Measurements from ENCODE around the gene CHRNG. TPM values are rescaled to one million over a fixed set of nuclear protein-coding genes. Genes with fewer than 3 reads are reported as not detected.

CHRNG gene
- total RNA-seq, 4 donors from 2014 or later: not detected

GRCh38 chr2:232502911-232503808 lies 36.3 kb upstream of the CHRNG start:
- intact Hi-C loops (cut with DNase I; ENCODE audit: low total_unique reads) (no loop called here), in situ Hi-C loops (cut with MboI; ENCODE audit: low pct_ligation_motif_present in 1 of 4, low pct_unique_long_range_greater_than_20kb in 1 of 4, low sequenced_read_pairs in 3 of 4) (no loop called here)
- TF ChIP-seq EP300 (IDR thresholded peaks at IDR 0.05; ENCODE audit: low read depth) (no peak), POLR2A (IDR thresholded peaks at IDR 0.05) (no peak), POLR2AphosphoS5 (IDR thresholded peaks at IDR 0.05) (no peak)
- TF ChIP-seq, protein P1, sequence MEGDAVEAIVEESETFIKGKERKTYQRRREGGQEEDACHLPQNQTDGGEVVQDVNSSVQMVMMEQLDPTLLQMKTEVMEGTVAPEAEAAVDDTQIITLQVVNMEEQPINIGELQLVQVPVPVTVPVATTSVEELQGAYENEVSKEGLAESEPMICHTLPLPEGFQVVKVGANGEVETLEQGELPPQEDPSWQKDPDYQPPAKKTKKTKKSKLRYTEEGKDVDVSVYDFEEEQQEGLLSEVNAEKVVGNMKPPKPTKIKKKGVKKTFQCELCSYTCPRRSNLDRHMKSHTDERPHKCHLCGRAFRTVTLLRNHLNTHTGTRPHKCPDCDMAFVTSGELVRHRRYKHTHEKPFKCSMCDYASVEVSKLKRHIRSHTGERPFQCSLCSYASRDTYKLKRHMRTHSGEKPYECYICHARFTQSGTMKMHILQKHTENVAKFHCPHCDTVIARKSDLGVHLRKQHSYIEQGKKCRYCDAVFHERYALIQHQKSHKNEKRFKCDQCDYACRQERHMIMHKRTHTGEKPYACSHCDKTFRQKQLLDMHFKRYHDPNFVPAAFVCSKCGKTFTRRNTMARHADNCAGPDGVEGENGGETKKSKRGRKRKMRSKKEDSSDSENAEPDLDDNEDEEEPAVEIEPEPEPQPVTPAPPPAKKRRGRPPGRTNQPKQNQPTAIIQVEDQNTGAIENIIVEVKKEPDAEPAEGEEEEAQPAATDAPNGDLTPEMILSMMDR (IDR thresholded peaks at IDR 0.05): no peak
- Histone ChIP-seq H3K27ac (peak overlapping the region in 1 of 4 donors; percentile 8), H3K4me3 (peak overlapping the region; percentile 12 to 45 (median 33)), H3K4me1 (peaks cover 0 to 15% (median 11%) of the 10 kb centered on the region in 4 donors), H3K36me3 (no peaks in the 10 kb centered on the region), H3K9me3 (no peaks in the 10 kb centered on the region), H3K27me3 (peaks cover 54% of the 10 kb centered on the region)
- DNase-seq: peak; percentile 14
- WGBS, 2 donors (ENCODE audit: low coverage in 1 of 2): 1% methylated on average over 47 of the region's 75 CpGs; no CpG with 5 or more reads in 1 of the 2 donors

DNA sequence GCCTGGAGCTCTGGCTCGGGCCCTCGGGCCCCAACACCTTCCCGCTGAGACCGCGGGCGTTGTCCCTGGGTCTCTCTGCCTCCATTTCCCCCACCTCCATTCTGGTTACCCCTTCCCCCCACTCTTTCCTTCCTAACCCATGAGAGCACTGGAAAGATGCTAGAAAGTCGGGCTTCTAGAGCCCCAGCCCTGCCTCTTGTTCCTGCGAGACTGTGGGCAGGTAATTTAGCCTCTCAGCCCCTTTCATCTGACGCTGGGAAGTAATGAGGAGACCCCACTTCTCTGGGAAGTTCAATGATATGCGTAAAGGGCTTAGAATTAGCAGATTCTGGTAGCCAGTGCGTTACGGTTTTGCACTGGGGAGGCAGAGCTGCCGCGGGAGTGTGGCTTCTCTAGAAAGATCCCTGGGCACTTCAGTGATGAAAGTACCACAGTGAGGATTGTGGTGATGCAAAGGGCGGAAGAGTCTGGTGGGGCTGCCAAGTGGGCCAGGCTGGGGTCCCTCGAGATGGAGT lies 35.6 kb upstream of the CHRNG start:
- 19% methylated on average over 16 of the region's 16 CpGs; no CpG with 5 or more reads in 1 of the 2 donors for WGBS, 2 donors (ENCODE audit: low coverage in 1 of 2)
- no peak for TF ChIP-seq POLR2A (IDR thresholded peaks at IDR 0.05)
- TF ChIP-seq POLR2AphosphoS5 (IDR thresholded peaks at IDR 0.05): no peak
- TF ChIP-seq, protein P1 (IDR thresholded peaks at IDR 0.05): no peak
- peaks cover 54% of the 10 kb centered on the region for H3K27me3 ChIP-seq
- H3K27ac ChIP-seq: no peak overlapping the region
- intact Hi-C loops (cut with DNase I; ENCODE audit: low total_unique reads) (no loop called here), in situ Hi-C loops (cut with MboI; ENCODE audit: low pct_ligation_motif_present in 1 of 4, low pct_unique_long_range_greater_than_20kb in 1 of 4, low sequenced_read_pairs in 3 of 4) (no loop called here)
- DNase-seq: no peak
- H3K4me3 ChIP-seq: peak overlapping the region in 3 of 4 donors; percentile 12 to 45 (median 36)
- no peaks in the 10 kb centered on the region for H3K9me3 ChIP-seq
- H3K36me3 ChIP-seq: no peaks in the 10 kb centered on the region
- peaks cover 0 to 15% (median 11%) of the 10 kb centered on the region in 4 donors for H3K4me1 ChIP-seq

DNA sequence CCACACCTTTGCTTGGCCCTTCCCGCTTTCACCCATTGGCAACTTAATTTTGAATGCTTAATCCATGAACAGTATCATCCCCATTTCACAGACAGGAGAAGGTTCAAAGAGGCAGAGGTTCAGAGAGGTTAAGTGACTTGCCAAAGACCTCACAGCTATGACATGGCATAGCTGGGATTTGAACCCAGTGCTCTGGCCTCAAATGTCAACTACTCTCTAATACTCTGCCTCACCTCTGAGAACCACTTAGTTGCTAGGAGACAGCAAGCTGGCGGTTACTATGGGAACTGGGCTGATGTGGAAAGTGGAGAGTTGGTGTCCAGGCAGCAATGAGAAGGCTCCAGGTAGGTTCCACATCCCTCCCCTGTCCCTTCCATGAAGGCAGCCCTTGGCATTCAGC lies 35.1 kb upstream of the CHRNG start:
- Histone ChIP-seq H3K36me3 (no peaks in the 10 kb centered on the region), H3K27ac (no peak overlapping the region), H3K27me3 (peaks cover 54% of the 10 kb centered on the region), H3K4me1 (peaks cover 0 to 15% (median 11%) of the 10 kb centered on the region in 4 donors), H3K4me3 (no peak overlapping the region), H3K9me3 (no peaks in the 10 kb centered on the region)
- DNase-seq: no peak
- intact Hi-C loops (cut with DNase I; ENCODE audit: low total_unique reads) (no loop called here), in situ Hi-C loops (cut with MboI; ENCODE audit: low pct_ligation_motif_present in 1 of 4, low pct_unique_long_range_greater_than_20kb in 1 of 4, low sequenced_read_pairs in 3 of 4) (no loop called here)
- 66 to 100% methylated on average over 1 to 2 of the region's 2 CpGs for WGBS, 2 donors (ENCODE audit: low coverage in 1 of 2)
- TF ChIP-seq EP300 (IDR thresholded peaks at IDR 0.05; ENCODE audit: low read depth) (no peak), POLR2A (IDR thresholded peaks at IDR 0.05) (no peak), POLR2AphosphoS5 (IDR thresholded peaks at IDR 0.05) (no peak)
- TF ChIP-seq, protein P1 (IDR thresholded peaks at IDR 0.05): no peak

DNA sequence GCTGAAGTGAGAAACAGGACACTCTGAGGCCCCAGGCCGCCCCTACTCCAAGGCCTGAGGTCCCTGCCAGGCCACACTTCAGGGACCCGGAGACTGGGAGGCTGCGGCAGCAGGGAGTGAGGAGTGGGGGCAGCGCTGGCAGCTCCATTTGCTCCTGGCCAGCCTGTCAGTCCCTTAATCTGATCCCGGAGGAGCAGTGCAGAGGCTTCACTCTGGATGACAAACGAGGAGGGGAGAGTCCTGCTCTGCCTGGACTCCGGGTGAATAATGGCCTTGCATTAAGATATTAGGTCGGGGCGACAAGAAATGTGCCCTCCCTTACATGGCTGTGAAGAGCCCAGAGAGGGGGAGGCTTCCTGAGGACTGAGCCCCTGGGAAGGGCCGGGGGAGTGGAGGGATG lies 33.6 kb upstream of the CHRNG start:
- H3K36me3 ChIP-seq: no peaks in the 10 kb centered on the region
- H3K27me3 ChIP-seq: peaks cover 63% of the 10 kb centered on the region
- in situ Hi-C loops (cut with MboI; ENCODE audit: low pct_ligation_motif_present in 1 of 4, low pct_unique_long_range_greater_than_20kb in 1 of 4, low sequenced_read_pairs in 3 of 4): no loop called here
- intact Hi-C loops (cut with DNase I; ENCODE audit: low total_unique reads): no loop called here
- DNase-seq: no peak
- 17 to 54% methylated on average over 1 to 10 of the region's 10 CpGs for WGBS, 2 donors (ENCODE audit: low coverage in 1 of 2)
- peaks cover 0 to 15% (median 11%) of the 10 kb centered on the region in 4 donors for H3K4me1 ChIP-seq
- H3K9me3 ChIP-seq: no peaks in the 10 kb centered on the region
- no peak overlapping the region for H3K27ac ChIP-seq
- no peak overlapping the region for H3K4me3 ChIP-seq
- TF ChIP-seq POLR2A (IDR thresholded peaks at IDR 0.05) (no peak), EP300 (IDR thresholded peaks at IDR 0.05; ENCODE audit: low read depth) (no peak), POLR2AphosphoS5 (IDR thresholded peaks at IDR 0.05) (no peak)
- TF ChIP-seq, protein P1 (IDR thresholded peaks at IDR 0.05): no peak
